GM23338 (cell line): ENCODE results near the gene TPM2. TPM values are rescaled to one million over a fixed set of nuclear protein-coding genes. Genes with fewer than 3 reads are reported as not detected.

ENCODE experiments used
- ATAC-seq: fragments of 200-7000 bp; cut with Tn5 transposase; 3 replicates; pipeline ENCODE4 v1.9.1; 2020
- DNase-seq: peaks from one replicate; pipeline ENCODE4 v3.0.0-alpha.2; 2015; ENCODE audit warnings: low spot score
- H2AFZ ChIP-seq: fragments of 200-600 bp; sonication (generic); 2 replicates; pipeline ENCODE4 v1.8.0; 2016; ENCODE audit warnings: antibody characterized with exemption, mild to moderate bottlenecking, moderate library complexity
- H3F3A ChIP-seq: fragments of 200-600 bp; sonication (generic); replicated peaks from 2 replicates; pipeline ENCODE4 v1.8.0; 2017; ENCODE audit warnings: antibody characterized with exemption, mixed run types, low read depth
- H3K27ac ChIP-seq: fragments of 200-600 bp; sonication (generic); 2 replicates; pipeline ENCODE4 v1.6.1; 2016; ENCODE audit warnings: low read depth
- H3K27me3 ChIP-seq: fragments of 200-600 bp; sonication (generic); 2 replicates; pipeline ENCODE4 v1.8.0; 2016; ENCODE audit warnings: mild to moderate bottlenecking, mixed run types, moderate library complexity; ENCODE audit not compliant: insufficient read depth
- H3K36me3 ChIP-seq: fragments of 200-600 bp; sonication (generic); 2 replicates; pipeline ENCODE4 v1.8.0; 2016; ENCODE audit warnings: mild to moderate bottlenecking; ENCODE audit not compliant: insufficient read depth
- H3K4me1 ChIP-seq: fragments of 200-600 bp; sonication (generic); 2 replicates; pipeline ENCODE4 v1.8.0; 2016; ENCODE audit warnings: mild to moderate bottlenecking, moderate library complexity; ENCODE audit not compliant: insufficient read depth
- H3K4me2 ChIP-seq: fragments of 200-600 bp; sonication (generic); 2 replicates; pipeline ENCODE4 v1.7.1; 2017; ENCODE audit warnings: mixed run types
- H3K4me3 ChIP-seq: fragments of 200-600 bp; sonication (generic); 2 replicates; pipeline ENCODE4 v1.6.1; 2016; ENCODE audit warnings: mixed run types
- H3K79me2 ChIP-seq: fragments of 200-600 bp; sonication (generic); replicated peaks from 2 replicates; pipeline ENCODE4 v1.8.0; 2017; ENCODE audit warnings: mild to moderate bottlenecking; ENCODE audit not compliant: insufficient read depth
- H3K9me2 ChIP-seq: fragments of 200-600 bp; sonication (generic); 2 replicates; pipeline ENCODE4 v1.8.0; 2017; ENCODE audit not compliant: insufficient read depth
- H4K20me1 ChIP-seq: fragments of 200-600 bp; sonication (generic); replicated peaks from 2 replicates; pipeline ENCODE4 v1.8.0; 2017; ENCODE audit warnings: mild to moderate bottlenecking; ENCODE audit not compliant: insufficient read depth
- H3K27ac Mint-ChIP-seq: 2 replicates; pipeline ENCODE4 v1.8.0; 2020; ENCODE audit warnings: inconsistent platforms, mild to moderate bottlenecking, moderate library complexity, mixed read lengths
- H3K27me3 Mint-ChIP-seq: 3 replicates; pipeline ENCODE4 v1.8.0; 2022; ENCODE audit warnings: low read depth, mild to moderate bottlenecking, moderate library complexity, mixed read lengths, inconsistent platforms; ENCODE audit not compliant: insufficient read depth, poor library complexity
- H3K36me3 Mint-ChIP-seq: 3 replicates; pipeline ENCODE4 v1.8.0; 2021; ENCODE audit warnings: low read depth, mild to moderate bottlenecking, inconsistent platforms, moderate library complexity, mixed read lengths
- H3K4me1 Mint-ChIP-seq: 3 replicates; pipeline ENCODE4 v1.8.0; 2020; ENCODE audit warnings: mild to moderate bottlenecking, inconsistent platforms, mixed read lengths
- H3K4me3 Mint-ChIP-seq: 3 replicates; pipeline ENCODE4 v1.8.0; 2021; ENCODE audit warnings: moderate library complexity, mild to moderate bottlenecking, inconsistent platforms, mixed read lengths
- H3K9me3 Mint-ChIP-seq: 3 replicates; pipeline ENCODE4 v1.8.0; 2020; ENCODE audit warnings: moderate library complexity, mild to moderate bottlenecking, inconsistent platforms, mixed read lengths
- CTCF ChIP-seq, 2 experiments: fragments of 200-600 bp in 1 of 2; sonication (generic) in 1 of 2; conservative IDR thresholded peaks; 2 replicates each; pipeline versions ENCODE4 v1.5.1 to v1.6.1; 2016 to 2017; ENCODE audit warnings: antibody characterized with exemption in 2 of 2, low read depth in 2 of 2, mild to moderate bottlenecking in 2 of 2, moderate library complexity in 1 of 2
- ETS1 ChIP-seq: IDR thresholded peaks from 2 replicates; pipeline ENCODE4 v1.6.1; 2016; ENCODE audit warnings: antibody characterized with exemption
- EZH2 ChIP-seq: fragments of 200-600 bp; sonication (generic); IDR thresholded peaks from one replicate; pipeline ENCODE4 v1.8.0; 2017; ENCODE audit warnings: antibody characterized with exemption, mild to moderate bottlenecking, low read depth; ENCODE audit not compliant: unreplicated experiment
- EZH2phosphoT487 ChIP-seq: fragments of 200-600 bp; sonication (generic); IDR thresholded peaks from one replicate; pipeline ENCODE4 v1.8.1; 2018; ENCODE audit warnings: antibody characterized with exemption; ENCODE audit not compliant: unreplicated experiment
- JUNB ChIP-seq: IDR thresholded peaks from one replicate; pipeline ENCODE4 v1.6.1; 2016; ENCODE audit warnings: antibody characterized with exemption; ENCODE audit not compliant: unreplicated experiment
- POLR2AphosphoS5 ChIP-seq: IDR thresholded peaks from 2 replicates; pipeline ENCODE4 v1.6.1; 2016; ENCODE audit warnings: antibody characterized with exemption, low read depth
- REST ChIP-seq: IDR thresholded peaks from one replicate; pipeline ENCODE4 v1.6.1; 2018; ENCODE audit warnings: antibody characterized with exemption; ENCODE audit not compliant: unreplicated experiment
- STAT1 ChIP-seq: IDR thresholded peaks from one replicate; pipeline ENCODE4 v1.6.1; 2016; ENCODE audit warnings: antibody characterized with exemption; ENCODE audit not compliant: unreplicated experiment
- ZNF114 ChIP-seq: fragments of 250-450 bp; sonication (Bioruptor Pico); IDR thresholded peaks from 2 replicates; pipeline ENCODE4 v1.5.0; 2020; ENCODE audit warnings: mild to moderate bottlenecking, moderate library complexity
- ZNF331 ChIP-seq: fragments of 250-450 bp; sonication (Bioruptor Pico); IDR thresholded peaks from 2 replicates; pipeline ENCODE4 v1.5.0; 2020; ENCODE audit warnings: low read depth, mild to moderate bottlenecking, moderate library complexity
- polyA plus RNA-seq: library from polyadenylated mRNA; unstranded; fragments of >200 nt; fragmentation: Nextera tagmentation; extraction: Ambion mirVana; gene quantifications from 2 replicates; pipeline ENCODE4 v1.2.1, GENCODE V29; 2016
- total RNA-seq: library from RNA; depleted of rRNA; stranded (reverse); fragments of >200 nt; shearing (Covaris generic); gene quantifications from 2 replicates; pipeline ENCODE4 v1.2.3, GENCODE V29; 2014

The TPM2 gene
- total and polyA plus RNA-seq, 2 experiments from 2014 or later = 116 to 488 TPM

GRCh38 chr9:35706951-35707350 lies 17.2 kb upstream of the TPM2 start (continued):
- TF ChIP-seq ETS1 (no peak), ZNF114 (no peak)

- DNase-seq (no peak), ATAC-seq (no peak)
- Histone ChIP-seq H3K27me3 (no peaks in the 10 kb centered on the region), H3K4me2 (no peak overlapping the region), H3K36me3 (peaks cover 30% of the 10 kb centered on the region), H2AFZ (no peak overlapping the region), H4K20me1 (no peaks in the 10 kb centered on the region), H3K79me2 (no peaks in the 10 kb centered on the region), H3K27ac (no peak overlapping the region), H3K9me2 (no peaks in the 10 kb centered on the region), H3K4me1 (no peaks in the 10 kb centered on the region), H3F3A (no peaks in the 10 kb centered on the region), H3K4me3 (no peak overlapping the region)
- H3K9me3 Mint-ChIP-seq = no peaks in the 10 kb centered on the region
- no peak overlapping the region for H3K4me3 Mint-ChIP-seq
- peaks cover 50% of the 10 kb centered on the region for H3K36me3 Mint-ChIP-seq
- no peaks in the 10 kb centered on the region for H3K4me1 Mint-ChIP-seq
- H3K27me3 Mint-ChIP-seq = peaks cover 6% of the 10 kb centered on the region
- H3K27ac Mint-ChIP-seq = no peak overlapping the region
- TF ChIP-seq EZH2 (no peak), EZH2phosphoT487 (no peak), CTCF (conservative IDR thresholded peaks at IDR 0.05; ENCODE audit: low read depth in 2 of 2) (no peak), ETS1 (no peak), ZNF331 (CRISPR knock-in tag) (no peak), POLR2AphosphoS5 (no peak), REST (no peak), STAT1 (no peak), JUNB (no peak)
Observed at GRCh38 chr9:35705836-35706430, 16.2 kb upstream of the TPM2 start.
